ENCODE results near the gene GMDS. TPM values are rescaled to one million over a fixed set of nuclear protein-coding genes. Genes with fewer than 3 reads are reported as not detected.

The GMDS gene
- total RNA-seq, 1 donor, result 23.2 TPM

GRCh38 chr6:1767481-1768246 is 477.7 kb downstream of the GMDS start:
- Histone ChIP-seq H3K4me1 (ENCODE audit: insufficient read depth, low read length) (peaks cover 31% of the 10 kb centered on the region), H3K36me3 (ENCODE audit: insufficient read depth, low read length) (no peaks in the 10 kb centered on the region), H3K9me3 (ENCODE audit: low read depth, low read length) (no peaks in the 10 kb centered on the region), H3K79me2 (ENCODE audit: insufficient read depth, low read length) (no peaks in the 10 kb centered on the region), H3K27ac (ENCODE audit: low read depth, low read length) (peak overlapping the region; percentile 24), H2AFZ (ENCODE audit: low read length) (no peak overlapping the region), H3K4me3 (ENCODE audit: insufficient read depth, low read length) (no peak overlapping the region), H3K4me2 (ENCODE audit: insufficient read depth, low read length) (peak overlapping the region; percentile 46), H3K27me3 (ENCODE audit: insufficient read depth, low read length) (no peaks in the 10 kb centered on the region), H4K20me1 (ENCODE audit: insufficient read depth, low read length) (no peaks in the 10 kb centered on the region)
- no peak for TF ChIP-seq CTCF (IDR thresholded peaks at IDR 0.05; ENCODE audit: extremely low read depth, low read depth, low read length)
- DNase-seq (ENCODE audit: insufficient read length, low spot score, missing footprints), result peak; percentile 89

GRCh38 chr6:1766654-1767053 is 478.8 kb downstream of the GMDS start:
- Histone ChIP-seq H3K4me2 (ENCODE audit: insufficient read depth, low read length) (no peak overlapping the region), H2AFZ (ENCODE audit: low read length) (no peak overlapping the region), H3K36me3 (ENCODE audit: insufficient read depth, low read length) (no peaks in the 10 kb centered on the region), H3K27me3 (ENCODE audit: insufficient read depth, low read length) (no peaks in the 10 kb centered on the region), H3K4me1 (ENCODE audit: insufficient read depth, low read length) (peaks cover 30% of the 10 kb centered on the region), H3K9me3 (ENCODE audit: low read depth, low read length) (no peaks in the 10 kb centered on the region), H4K20me1 (ENCODE audit: insufficient read depth, low read length) (no peaks in the 10 kb centered on the region), H3K4me3 (ENCODE audit: insufficient read depth, low read length) (no peak overlapping the region), H3K27ac (ENCODE audit: low read depth, low read length) (no peak overlapping the region), H3K79me2 (ENCODE audit: insufficient read depth, low read length) (no peaks in the 10 kb centered on the region)
- no peak for TF ChIP-seq CTCF (IDR thresholded peaks at IDR 0.05; ENCODE audit: extremely low read depth, low read depth, low read length)
- no peak for DNase-seq (ENCODE audit: insufficient read length, low spot score, missing footprints)

- Histone ChIP-seq H3K36me3 (ENCODE audit: insufficient read depth, low read length) (no peaks in the 10 kb centered on the region), H4K20me1 (ENCODE audit: insufficient read depth, low read length) (no peaks in the 10 kb centered on the region), H3K4me3 (ENCODE audit: insufficient read depth, low read length) (no peak overlapping the region), H3K4me1 (ENCODE audit: insufficient read depth, low read length) (peaks cover 19% of the 10 kb centered on the region), H3K27me3 (ENCODE audit: insufficient read depth, low read length) (no peaks in the 10 kb centered on the region), H2AFZ (ENCODE audit: low read length) (no peak overlapping the region), H3K4me2 (ENCODE audit: insufficient read depth, low read length) (no peak overlapping the region), H3K9me3 (ENCODE audit: low read depth, low read length) (no peaks in the 10 kb centered on the region), H3K27ac (ENCODE audit: low read depth, low read length) (no peak overlapping the region), H3K79me2 (ENCODE audit: insufficient read depth, low read length) (no peaks in the 10 kb centered on the region)
- TF ChIP-seq CTCF (IDR thresholded peaks at IDR 0.05; ENCODE audit: extremely low read depth, low read depth, low read length), result no peak
- no peak for DNase-seq (ENCODE audit: insufficient read length, low spot score, missing footprints)
Observed at GRCh38 chr6:1765160-1765903, 480.1 kb downstream of the GMDS start.

- no peaks in the 10 kb centered on the region for H4K20me1 ChIP-seq (ENCODE audit: insufficient read depth, low read length)
- H3K9me3 ChIP-seq (ENCODE audit: low read depth, low read length), result no peaks in the 10 kb centered on the region
Observed at GRCh38 chr6:1764397-1764987, 480.9 kb downstream of the GMDS start.

More at GRCh38 chr6:1764397-1764987, 480.9 kb downstream of the GMDS start:
- H3K36me3 ChIP-seq (ENCODE audit: insufficient read depth, low read length), result no peaks in the 10 kb centered on the region
- H3K4me1 ChIP-seq (ENCODE audit: insufficient read depth, low read length), result peaks cover 14% of the 10 kb centered on the region
- DNase-seq (ENCODE audit: insufficient read length, low spot score, missing footprints), result no peak
- H3K4me2 ChIP-seq (ENCODE audit: insufficient read depth, low read length), result no peak overlapping the region
- no peak overlapping the region for H3K4me3 ChIP-seq (ENCODE audit: insufficient read depth, low read length)
- TF ChIP-seq CTCF (IDR thresholded peaks at IDR 0.05; ENCODE audit: extremely low read depth, low read depth, low read length), result no peak
- no peak overlapping the region for H2AFZ ChIP-seq (ENCODE audit: low read length)
- H3K27ac ChIP-seq (ENCODE audit: low read depth, low read length), result no peak overlapping the region
- no peaks in the 10 kb centered on the region for H3K27me3 ChIP-seq (ENCODE audit: insufficient read depth, low read length)
- H3K79me2 ChIP-seq (ENCODE audit: insufficient read depth, low read length), result no peaks in the 10 kb centered on the region
